ENCODE data around the gene SNAP47. TPM values are rescaled to one million over a fixed set of nuclear protein-coding genes. Genes with fewer than 3 reads are reported as not detected.
A peak's percentile ranks its signal among the peaks of the same experiment; 100 is the strongest.

SNAP47 gene
- total and polyA plus RNA-seq, 9 of the 15 experiments (the other 6 are each of a cell fraction or from before 2014, with no cell fraction given): 2.5 to 41.3 (median 32.6) TPM

DNA sequence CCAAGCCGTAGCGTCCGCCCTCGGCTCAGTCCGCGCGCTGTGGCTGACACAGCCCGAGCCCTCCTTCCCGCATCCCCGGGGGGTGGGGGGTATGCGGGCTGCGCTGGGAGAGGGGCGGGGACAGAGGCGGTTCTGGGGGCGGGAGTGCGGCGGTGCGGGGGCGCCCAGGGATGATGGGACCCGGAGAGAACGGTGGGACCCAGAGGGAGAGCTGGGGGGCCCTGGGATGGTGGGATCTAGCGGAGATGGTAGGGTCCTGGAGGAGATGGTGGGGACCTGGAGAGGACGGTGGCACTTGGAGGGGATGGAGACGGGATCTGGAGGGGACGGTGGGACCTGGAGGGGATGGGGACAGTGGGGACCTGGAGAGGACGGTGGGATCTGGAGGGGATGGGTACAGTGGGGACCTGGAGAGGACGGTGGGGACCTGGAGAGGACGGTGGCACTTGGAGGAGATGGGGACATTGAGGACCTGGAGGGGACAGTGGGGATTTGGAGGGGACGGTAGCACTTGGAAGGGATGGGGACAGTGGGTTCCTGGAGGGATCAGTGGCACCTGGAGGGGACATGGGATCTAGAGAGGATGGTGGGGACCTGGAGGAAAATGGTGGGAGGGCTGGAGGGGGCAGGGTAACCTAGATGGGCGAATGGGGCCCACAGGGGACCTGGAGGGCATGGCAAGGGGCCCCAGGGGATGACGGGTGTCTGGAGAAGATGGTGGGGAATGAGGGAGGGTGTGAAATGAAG lies 477 bp downstream of the SNAP47 start (continued):
- TF ChIP-seq, protein P1, sequence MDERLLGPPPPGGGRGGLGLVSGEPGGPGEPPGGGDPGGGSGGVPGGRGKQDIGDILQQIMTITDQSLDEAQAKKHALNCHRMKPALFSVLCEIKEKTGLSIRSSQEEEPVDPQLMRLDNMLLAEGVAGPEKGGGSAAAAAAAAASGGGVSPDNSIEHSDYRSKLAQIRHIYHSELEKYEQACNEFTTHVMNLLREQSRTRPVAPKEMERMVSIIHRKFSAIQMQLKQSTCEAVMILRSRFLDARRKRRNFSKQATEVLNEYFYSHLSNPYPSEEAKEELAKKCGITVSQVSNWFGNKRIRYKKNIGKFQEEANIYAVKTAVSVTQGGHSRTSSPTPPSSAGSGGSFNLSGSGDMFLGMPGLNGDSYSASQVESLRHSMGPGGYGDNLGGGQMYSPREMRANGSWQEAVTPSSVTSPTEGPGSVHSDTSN (CRISPR knock-in tag; IDR thresholded peaks at IDR 0.05; ENCODE audit: low read depth): no peak
- TF ChIP-seq, protein P1 (tag; conservative IDR thresholded peaks at IDR 0.05; ENCODE audit: low read depth): no peak
- TF ChIP-seq, protein P2, sequence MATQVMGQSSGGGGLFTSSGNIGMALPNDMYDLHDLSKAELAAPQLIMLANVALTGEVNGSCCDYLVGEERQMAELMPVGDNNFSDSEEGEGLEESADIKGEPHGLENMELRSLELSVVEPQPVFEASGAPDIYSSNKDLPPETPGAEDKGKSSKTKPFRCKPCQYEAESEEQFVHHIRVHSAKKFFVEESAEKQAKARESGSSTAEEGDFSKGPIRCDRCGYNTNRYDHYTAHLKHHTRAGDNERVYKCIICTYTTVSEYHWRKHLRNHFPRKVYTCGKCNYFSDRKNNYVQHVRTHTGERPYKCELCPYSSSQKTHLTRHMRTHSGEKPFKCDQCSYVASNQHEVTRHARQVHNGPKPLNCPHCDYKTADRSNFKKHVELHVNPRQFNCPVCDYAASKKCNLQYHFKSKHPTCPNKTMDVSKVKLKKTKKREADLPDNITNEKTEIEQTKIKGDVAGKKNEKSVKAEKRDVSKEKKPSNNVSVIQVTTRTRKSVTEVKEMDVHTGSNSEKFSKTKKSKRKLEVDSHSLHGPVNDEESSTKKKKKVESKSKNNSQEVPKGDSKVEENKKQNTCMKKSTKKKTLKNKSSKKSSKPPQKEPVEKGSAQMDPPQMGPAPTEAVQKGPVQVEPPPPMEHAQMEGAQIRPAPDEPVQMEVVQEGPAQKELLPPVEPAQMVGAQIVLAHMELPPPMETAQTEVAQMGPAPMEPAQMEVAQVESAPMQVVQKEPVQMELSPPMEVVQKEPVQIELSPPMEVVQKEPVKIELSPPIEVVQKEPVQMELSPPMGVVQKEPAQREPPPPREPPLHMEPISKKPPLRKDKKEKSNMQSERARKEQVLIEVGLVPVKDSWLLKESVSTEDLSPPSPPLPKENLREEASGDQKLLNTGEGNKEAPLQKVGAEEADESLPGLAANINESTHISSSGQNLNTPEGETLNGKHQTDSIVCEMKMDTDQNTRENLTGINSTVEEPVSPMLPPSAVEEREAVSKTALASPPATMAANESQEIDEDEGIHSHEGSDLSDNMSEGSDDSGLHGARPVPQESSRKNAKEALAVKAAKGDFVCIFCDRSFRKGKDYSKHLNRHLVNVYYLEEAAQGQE (IDR thresholded peaks at IDR 0.05; ENCODE audit: borderline replicate concordance): no peak
- TF ChIP-seq, protein P2 (CRISPR knock-in tag; IDR thresholded peaks at IDR 0.05; ENCODE audit: low read depth): no peak
- TF ChIP-seq MTF1 (CRISPR knock-in tag; IDR thresholded peaks at IDR 0.05; ENCODE audit: borderline replicate concordance): no peak
- TF ChIP-seq HMG20B (CRISPR knock-in tag; IDR thresholded peaks at IDR 0.05): no peak
- TF ChIP-seq CTBP1 (IDR thresholded peaks at IDR 0.05; ENCODE audit: borderline replicate concordance): no peak
- TF ChIP-seq STAT5A (IDR thresholded peaks at IDR 0.05; ENCODE audit: borderline replicate concordance, low read length): no peak
- TF ChIP-seq, protein P3, sequence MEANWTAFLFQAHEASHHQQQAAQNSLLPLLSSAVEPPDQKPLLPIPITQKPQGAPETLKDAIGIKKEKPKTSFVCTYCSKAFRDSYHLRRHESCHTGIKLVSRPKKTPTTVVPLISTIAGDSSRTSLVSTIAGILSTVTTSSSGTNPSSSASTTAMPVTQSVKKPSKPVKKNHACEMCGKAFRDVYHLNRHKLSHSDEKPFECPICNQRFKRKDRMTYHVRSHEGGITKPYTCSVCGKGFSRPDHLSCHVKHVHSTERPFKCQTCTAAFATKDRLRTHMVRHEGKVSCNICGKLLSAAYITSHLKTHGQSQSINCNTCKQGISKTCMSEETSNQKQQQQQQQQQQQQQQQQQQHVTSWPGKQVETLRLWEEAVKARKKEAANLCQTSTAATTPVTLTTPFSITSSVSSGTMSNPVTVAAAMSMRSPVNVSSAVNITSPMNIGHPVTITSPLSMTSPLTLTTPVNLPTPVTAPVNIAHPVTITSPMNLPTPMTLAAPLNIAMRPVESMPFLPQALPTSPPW (CRISPR knock-in tag; IDR thresholded peaks at IDR 0.05): peak; percentile 73
- TF ChIP-seq, protein P4, sequence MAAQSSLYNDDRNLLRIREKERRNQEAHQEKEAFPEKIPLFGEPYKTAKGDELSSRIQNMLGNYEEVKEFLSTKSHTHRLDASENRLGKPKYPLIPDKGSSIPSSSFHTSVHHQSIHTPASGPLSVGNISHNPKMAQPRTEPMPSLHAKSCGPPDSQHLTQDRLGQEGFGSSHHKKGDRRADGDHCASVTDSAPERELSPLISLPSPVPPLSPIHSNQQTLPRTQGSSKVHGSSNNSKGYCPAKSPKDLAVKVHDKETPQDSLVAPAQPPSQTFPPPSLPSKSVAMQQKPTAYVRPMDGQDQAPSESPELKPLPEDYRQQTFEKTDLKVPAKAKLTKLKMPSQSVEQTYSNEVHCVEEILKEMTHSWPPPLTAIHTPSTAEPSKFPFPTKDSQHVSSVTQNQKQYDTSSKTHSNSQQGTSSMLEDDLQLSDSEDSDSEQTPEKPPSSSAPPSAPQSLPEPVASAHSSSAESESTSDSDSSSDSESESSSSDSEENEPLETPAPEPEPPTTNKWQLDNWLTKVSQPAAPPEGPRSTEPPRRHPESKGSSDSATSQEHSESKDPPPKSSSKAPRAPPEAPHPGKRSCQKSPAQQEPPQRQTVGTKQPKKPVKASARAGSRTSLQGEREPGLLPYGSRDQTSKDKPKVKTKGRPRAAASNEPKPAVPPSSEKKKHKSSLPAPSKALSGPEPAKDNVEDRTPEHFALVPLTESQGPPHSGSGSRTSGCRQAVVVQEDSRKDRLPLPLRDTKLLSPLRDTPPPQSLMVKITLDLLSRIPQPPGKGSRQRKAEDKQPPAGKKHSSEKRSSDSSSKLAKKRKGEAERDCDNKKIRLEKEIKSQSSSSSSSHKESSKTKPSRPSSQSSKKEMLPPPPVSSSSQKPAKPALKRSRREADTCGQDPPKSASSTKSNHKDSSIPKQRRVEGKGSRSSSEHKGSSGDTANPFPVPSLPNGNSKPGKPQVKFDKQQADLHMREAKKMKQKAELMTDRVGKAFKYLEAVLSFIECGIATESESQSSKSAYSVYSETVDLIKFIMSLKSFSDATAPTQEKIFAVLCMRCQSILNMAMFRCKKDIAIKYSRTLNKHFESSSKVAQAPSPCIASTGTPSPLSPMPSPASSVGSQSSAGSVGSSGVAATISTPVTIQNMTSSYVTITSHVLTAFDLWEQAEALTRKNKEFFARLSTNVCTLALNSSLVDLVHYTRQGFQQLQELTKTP (IDR thresholded peaks at IDR 0.05; ENCODE audit: low read depth in 1 of 2, partially characterized antibody in 2 of 2): no peak
